ENCODE data around the gene KIAA1671. TPM values are rescaled to one million over a fixed set of nuclear protein-coding genes. Genes with fewer than 3 reads are reported as not detected.

Gene KIAA1671
- total and polyA plus RNA-seq, 2 of the 4 experiments (the other 2 are of a cell fraction), result 0.02 TPM; not detected in 1

DNA sequence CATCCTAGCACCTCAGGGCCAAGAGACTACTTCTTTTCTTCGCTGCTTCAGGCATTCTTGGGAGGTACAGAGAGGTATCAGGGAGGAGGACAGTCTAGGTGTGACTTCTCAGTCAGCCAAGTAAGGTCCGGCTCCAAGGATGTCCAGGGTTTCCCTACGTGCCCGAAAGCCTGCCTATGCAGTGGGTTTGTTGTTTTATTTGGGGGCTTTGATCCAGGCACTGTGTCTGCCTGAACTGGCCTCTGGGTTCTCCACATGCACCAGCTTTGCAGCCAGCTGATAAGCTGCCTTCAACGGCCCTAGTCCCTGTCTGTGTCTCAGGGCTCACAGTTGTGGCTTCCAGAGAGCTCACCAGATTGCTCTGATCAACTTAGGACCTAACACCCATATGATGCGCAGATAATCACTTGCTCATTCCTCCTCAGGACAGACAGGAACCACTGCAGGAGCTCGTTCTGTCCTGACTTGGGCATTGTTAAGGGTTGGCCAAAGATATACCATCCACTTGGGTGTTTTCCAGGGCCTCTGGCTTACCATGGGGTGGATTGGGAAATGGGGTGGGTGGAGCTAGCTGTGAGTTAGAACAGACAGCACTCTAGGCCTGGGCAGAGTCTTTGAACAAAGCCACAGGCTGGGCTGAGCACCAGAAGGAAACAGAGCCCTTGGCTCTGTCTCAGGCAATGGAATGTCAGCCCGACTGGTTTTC, 201.6 kb downstream of the KIAA1671 start:
- TF ChIP-seq, protein P1, sequence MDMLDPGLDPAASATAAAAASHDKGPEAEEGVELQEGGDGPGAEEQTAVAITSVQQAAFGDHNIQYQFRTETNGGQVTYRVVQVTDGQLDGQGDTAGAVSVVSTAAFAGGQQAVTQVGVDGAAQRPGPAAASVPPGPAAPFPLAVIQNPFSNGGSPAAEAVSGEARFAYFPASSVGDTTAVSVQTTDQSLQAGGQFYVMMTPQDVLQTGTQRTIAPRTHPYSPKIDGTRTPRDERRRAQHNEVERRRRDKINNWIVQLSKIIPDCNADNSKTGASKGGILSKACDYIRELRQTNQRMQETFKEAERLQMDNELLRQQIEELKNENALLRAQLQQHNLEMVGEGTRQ (IDR thresholded peaks at IDR 0.05; ENCODE audit: low read depth, low read length), result no peak
- no peak for TF ChIP-seq FOS (IDR thresholded peaks at IDR 0.05; ENCODE audit: low read depth, low read length)
- TF ChIP-seq BHLHE40 (IDR thresholded peaks at IDR 0.05; ENCODE audit: low read depth, low read length), result no peak
- TF ChIP-seq RFX5 (IDR thresholded peaks at IDR 0.05; ENCODE audit: low read depth, low read length), result no peak
- Histone ChIP-seq H3K27ac (ENCODE audit: insufficient read depth, low read length) (no peak overlapping the region), H2BK15ac (ENCODE audit: low read depth, low read length) (no peak overlapping the region), H4K20me1 (ENCODE audit: insufficient read depth, low read length) (no peaks in the 10 kb centered on the region), H3K14ac (replicated peaks; ENCODE audit: low read depth, low read length) (no peak overlapping the region), H4K8ac (ENCODE audit: low read depth in 2 of 2, low read length in 2 of 2) (no peak overlapping the region), H3K56ac (ENCODE audit: extremely low read depth, insufficient read depth, low read length) (no peak overlapping the region), H3K27me3 (ENCODE audit: control insufficient read depth, insufficient read depth, low read length) (no peaks in the 10 kb centered on the region), H3K18ac (ENCODE audit: low read depth, low read length) (no peak overlapping the region), H3K36me3 (ENCODE audit: control insufficient read depth, insufficient read depth, low read length) (no peaks in the 10 kb centered on the region), H3K4ac (ENCODE audit: low read depth, low read length) (no peak overlapping the region), H2AK5ac (ENCODE audit: low read depth, low read length) (no peak overlapping the region), H3K4me1 (ENCODE audit: control insufficient read depth, insufficient read depth, low read length) (no peaks in the 10 kb centered on the region), H2BK20ac (ENCODE audit: low read depth, low read length) (no peak overlapping the region), H4K5ac (ENCODE audit: low read depth, low read length) (no peak overlapping the region), H3K9me3 (ENCODE audit: control insufficient read depth, insufficient read depth, low read length) (no peaks in the 10 kb centered on the region), H3K79me1 (ENCODE audit: low read depth in 1 of 2, low read length in 2 of 2) (no peaks in the 10 kb centered on the region), H2AK9ac (replicated peaks; ENCODE audit: low read depth, low read length, poor library complexity) (no peak overlapping the region), H3K4me2 (ENCODE audit: low read depth, low read length) (no peak overlapping the region), H2BK120ac (ENCODE audit: low read depth, low read length) (no peak overlapping the region), H4K91ac (ENCODE audit: insufficient read depth, low read depth, low read length) (no peak overlapping the region), H3K4me3 (ENCODE audit: insufficient read depth, low read depth, low read length) (no peak overlapping the region), H2AFZ (replicated peaks; ENCODE audit: low read length, poor library complexity) (no peak overlapping the region), H3K23ac (ENCODE audit: low read depth, low read length) (no peak overlapping the region), H2BK5ac (ENCODE audit: low read depth, low read length, poor library complexity, severe bottlenecking) (no peak overlapping the region), H3K9ac (ENCODE audit: low read depth, low read length) (no peak overlapping the region), H3K9me1 (ENCODE audit: insufficient read depth, low read length) (no peaks in the 10 kb centered on the region)
- intact Hi-C loops (cut with micrococcal nuclease) (no loop called here), in situ Hi-C loops (cut with MboI; ENCODE audit: low sequenced_read_pairs) (no loop called here), dilution Hi-C loops (cut with HindIII; ENCODE audit: low sequenced_read_pairs, unreplicated experiment) (no loop called here)
- BruUV-seq (replicated peaks), result no TSS peak
- ATAC-seq (ENCODE audit: low read depth), result peak; percentile 40; the same call in 1 of the 2 replicates
- WGBS, 2 experiments (ENCODE audit: extremely low coverage in 2 of 2, insufficient read length in 1 of 2), result 0% methylated on average over 1 of the region's 8 CpGs; no CpG with 5 or more reads in 1 of the 2 experiments
- CTCF ChIA-PET, result no interaction called here
- DNase-seq, result no peak
- POLR2A ChIA-PET (ENCODE audit: unreplicated experiment), result no interaction called here
